ENCODE results near the gene SMLR1. TPM values are rescaled to one million over a fixed set of nuclear protein-coding genes. Genes with fewer than 3 reads are reported as not detected.

Gene SMLR1
- total and polyA plus RNA-seq, 9 of the 15 experiments (the other 6 are each of a cell fraction or from before 2014, with no cell fraction given) = not detected

GRCh38 chr6:130797061-130797460 lies 30.1 kb upstream of the SMLR1 start:
- DNase-seq (ENCODE audit: extremely low read depth in 1 of 4, low spot score in 3 of 4) = no peak
- Histone ChIP-seq H3K27ac (ENCODE audit: extremely low read depth, low read depth, low read length) (no peak overlapping the region), H2AFZ (ENCODE audit: low read depth, low read length) (no peak overlapping the region), H3K36me3 (ENCODE audit: control insufficient read depth, insufficient read depth, low read length) (no peaks in the 10 kb centered on the region), H3K79me2 (ENCODE audit: control insufficient read depth, insufficient read depth, low read length) (no peaks in the 10 kb centered on the region), H3K27me3 (ENCODE audit: control insufficient read depth in 2 of 2, insufficient read depth in 2 of 2, low read length in 2 of 2) (no peaks in the 10 kb centered on the region), H3K9me1 (ENCODE audit: control insufficient read depth, insufficient read depth, low read length) (no peaks in the 10 kb centered on the region), H4K20me1 (replicated peaks; ENCODE audit: control insufficient read depth, insufficient read depth, low read length) (no peaks in the 10 kb centered on the region), H3K4me1 (replicated peaks in 1 of 2; ENCODE audit: control insufficient read depth in 2 of 2, insufficient read depth in 2 of 2, low read length in 2 of 2) (no peaks in the 10 kb centered on the region), H3K9me3 (replicated peaks; ENCODE audit: control insufficient read depth, insufficient read depth, low read depth, low read length) (no peaks in the 10 kb centered on the region), H3K4me3 (no peak overlapping the region), H3K9ac (ENCODE audit: insufficient read depth in 1 of 2, low read depth in 2 of 2, low read length in 2 of 2) (no peak overlapping the region), H3K4me2 (ENCODE audit: insufficient read depth, low read length) (no peak overlapping the region)
- WGBS (ENCODE audit: insufficient coverage, low coverage, missing lambda C conversion rate) = 5% methylated on average over 2 of the region's 2 CpGs
- intact Hi-C loops (cut with micrococcal nuclease) (no loop called here), in situ Hi-C loops (cut with MboI) (no loop called here)
- ChIA-PET POLR2A (no interaction called here), CTCF (ENCODE audit: low intra/inter-chr PET ratio) (no interaction called here)
- FAIRE-seq = no peak
- BruUV-seq (replicated peaks) = no TSS peak
- no peak for ATAC-seq
- TF ChIP-seq PHF20 (IDR thresholded peaks at IDR 0.05; ENCODE audit: partially characterized antibody) = no peak
- no peak for TF ChIP-seq KDM5B (IDR thresholded peaks at IDR 0.05; ENCODE audit: insufficient replicate concordance, low read depth, low read length)
- no peak for TF ChIP-seq TCFL5 (CRISPR knock-in tag; conservative IDR thresholded peaks at IDR 0.05)
- no peak for TF ChIP-seq RERE (CRISPR knock-in tag; IDR thresholded peaks at IDR 0.05; ENCODE audit: borderline replicate concordance)
- TF ChIP-seq DPF2 (IDR thresholded peaks at IDR 0.05) = no peak
- no peak for TF ChIP-seq MCM7 (IDR thresholded peaks at IDR 0.05)
- TF ChIP-seq ZNF232 (CRISPR knock-in tag; IDR thresholded peaks at IDR 0.05) = no peak
- TF ChIP-seq GATAD2B (IDR thresholded peaks at IDR 0.05; ENCODE audit: borderline replicate concordance) = no peak
- TF ChIP-seq ZNF316 (IDR thresholded peaks at IDR 0.05) = no peak
- no peak for TF ChIP-seq ELF4 (CRISPR knock-in tag; IDR thresholded peaks at IDR 0.05)
- TF ChIP-seq ETV6 (IDR thresholded peaks at IDR 0.05; ENCODE audit: borderline replicate concordance in 1 of 2, low read depth in 2 of 2, low read length in 1 of 2) = no peak
- TF ChIP-seq ETV6 (CRISPR knock-in tag; IDR thresholded peaks at IDR 0.05; ENCODE audit: borderline replicate concordance) = no peak
- no peak for TF ChIP-seq ZBED1 (IDR thresholded peaks at IDR 0.05)
- no peak for TF ChIP-seq TOE1 (IDR thresholded peaks at IDR 0.05; ENCODE audit: borderline replicate concordance)
- no peak for TF ChIP-seq TOE1 (CRISPR knock-in tag; IDR thresholded peaks at IDR 0.05; ENCODE audit: borderline replicate concordance, low read depth)
- TF ChIP-seq KLF10 (CRISPR knock-in tag; IDR thresholded peaks at IDR 0.05) = no peak
- TF ChIP-seq DEAF1 (CRISPR knock-in tag; IDR thresholded peaks at IDR 0.05) = no peak
- no peak for TF ChIP-seq ZNF277 (CRISPR knock-in tag; IDR thresholded peaks at IDR 0.05; ENCODE audit: borderline replicate concordance)

Data from K562 (cell line).